IMR-90 (cell line): ENCODE measurements around the gene IL1RL1. TPM values are rescaled to one million over a fixed set of nuclear protein-coding genes. Genes with fewer than 3 reads are reported as not detected.

Source experiments
- ATAC-seq: fragments of 200-7000 bp; cut with Tn5 transposase; 2 replicates; pipeline ENCODE4 v1.9.1; 2020; ENCODE audit warnings: low read depth, mild to moderate bottlenecking, moderate library complexity
- BruUV-seq: library from RNA; stranded (reverse); fragments of 400-500 nt; replicated peaks from 2 replicates; lab custom pipeline; 2021; lab: Mats Ljungman, UMichigan
- CTCF ChIA-PET: fragments of 300-600 bp; formaldehyde crosslinking; extraction: SDS; loops from one replicate; lab custom pipeline; 2021; ENCODE audit warnings: antibody characterized with exemption; lab: Yijun Ruan, JAX
- POLR2A ChIA-PET: fragments of 300-600 bp; sonication (Branson Sonifier 250); formaldehyde crosslinking; loops from one replicate; lab custom pipeline; 2022; ENCODE audit warnings: antibody characterized with exemption; ENCODE audit not compliant: unreplicated experiment; lab: Charles Lee
- DNase-seq: peaks from one replicate; pipeline ENCODE4 v3.0.0; 2013
- H2AFZ ChIP-seq: replicated peaks from 2 replicates; pipeline ENCODE3; 2013; ENCODE audit warnings: low read length, mild to moderate bottlenecking; ENCODE audit not compliant: poor library complexity
- H2AK5ac ChIP-seq: 2 replicates; pipeline ENCODE4 v1.6.1; 2013; ENCODE audit warnings: low read depth, low read length, inconsistent platforms
- H2AK9ac ChIP-seq: replicated peaks from 2 replicates; pipeline ENCODE3; 2013; ENCODE audit warnings: mild to moderate bottlenecking, low read depth, low read length, moderate library complexity; ENCODE audit not compliant: poor library complexity
- H2BK120ac ChIP-seq: 2 replicates; pipeline ENCODE4 v1.6.1; 2013; ENCODE audit warnings: low read depth, low read length, inconsistent platforms
- H2BK15ac ChIP-seq: 3 replicates; pipeline ENCODE4 v1.6.1; 2013; ENCODE audit warnings: low read depth, low read length, inconsistent platforms
- H2BK20ac ChIP-seq: 2 replicates; pipeline ENCODE4 v1.6.1; 2013; ENCODE audit warnings: low read depth, mild to moderate bottlenecking, inconsistent platforms, low read length, moderate library complexity
- H2BK5ac ChIP-seq: 2 replicates; pipeline ENCODE4 v1.6.1; 2013; ENCODE audit warnings: mild to moderate bottlenecking, low read depth, low read length, inconsistent platforms; ENCODE audit not compliant: poor library complexity, severe bottlenecking
- H3K14ac ChIP-seq: replicated peaks from 2 replicates; pipeline ENCODE4 v1.6.1; 2013; ENCODE audit warnings: low read depth, low read length, inconsistent platforms
- H3K18ac ChIP-seq: 2 replicates; pipeline ENCODE4 v1.6.1; 2013; ENCODE audit warnings: low read depth, low read length, control low read depth
- H3K23ac ChIP-seq: 2 replicates; pipeline ENCODE4 v1.6.1; 2013; ENCODE audit warnings: low read depth, low read length, inconsistent platforms
- H3K27ac ChIP-seq: 2 replicates; pipeline ENCODE4 v1.5.1; 2013; ENCODE audit warnings: mild to moderate bottlenecking, control low read depth, low read length; ENCODE audit not compliant: insufficient read depth
- H3K27me3 ChIP-seq: 2 replicates; pipeline ENCODE4 v1.6.1; 2013; ENCODE audit warnings: low read length; ENCODE audit not compliant: control insufficient read depth, insufficient read depth
- H3K36me3 ChIP-seq: 2 replicates; pipeline ENCODE4 v1.6.1; 2013; ENCODE audit warnings: low read length, mixed read lengths; ENCODE audit not compliant: control insufficient read depth, insufficient read depth
- H3K4ac ChIP-seq: 2 replicates; pipeline ENCODE4 v1.6.1; 2013; ENCODE audit warnings: low read depth, low read length, inconsistent platforms
- H3K4me1 ChIP-seq: 2 replicates; pipeline ENCODE4 v1.6.1; 2013; ENCODE audit warnings: low read length, mixed read lengths; ENCODE audit not compliant: control insufficient read depth, insufficient read depth
- H3K4me2 ChIP-seq: 2 replicates; pipeline ENCODE4 v1.6.1; 2013; ENCODE audit warnings: low read depth, mild to moderate bottlenecking, control low read depth, low read length, moderate library complexity
- H3K4me3 ChIP-seq: 2 replicates; pipeline ENCODE4 v1.5.1; 2013; ENCODE audit warnings: low read depth, mild to moderate bottlenecking, control low read depth, low read length, moderate library complexity; ENCODE audit not compliant: insufficient read depth
- H3K56ac ChIP-seq: 2 replicates; pipeline ENCODE4 v1.6.1; 2013; ENCODE audit warnings: low read length, inconsistent platforms; ENCODE audit not compliant: insufficient read depth; ENCODE audit errors: extremely low read depth
- H3K79me1 ChIP-seq, 2 experiments: 2 replicates each; pipeline ENCODE4 v1.6.1; 2013; ENCODE audit warnings: low read length in 2 of 2, inconsistent platforms in 1 of 2, low read depth in 1 of 2
- H3K9ac ChIP-seq: 2 replicates; pipeline ENCODE4 v1.6.1; 2013; ENCODE audit warnings: low read depth, low read length, control low read depth
- H3K9me1 ChIP-seq: 2 replicates; pipeline ENCODE4 v1.6.1; 2013; ENCODE audit warnings: low read length, inconsistent platforms; ENCODE audit not compliant: insufficient read depth
- H3K9me3 ChIP-seq: 2 replicates; pipeline ENCODE4 v1.6.1; 2013; ENCODE audit warnings: low read length; ENCODE audit not compliant: control insufficient read depth, insufficient read depth
- H4K20me1 ChIP-seq: 2 replicates; pipeline ENCODE4 v1.6.1; 2013; ENCODE audit warnings: low read length, inconsistent platforms; ENCODE audit not compliant: insufficient read depth
- H4K5ac ChIP-seq: 2 replicates; pipeline ENCODE4 v1.6.1; 2013; ENCODE audit warnings: mild to moderate bottlenecking, low read depth, low read length, control low read depth
- H4K8ac ChIP-seq, 2 experiments: 2 replicates each; pipeline ENCODE4 v1.6.1; 2013; ENCODE audit warnings: low read depth in 2 of 2, low read length in 2 of 2, control low read depth in 1 of 2, inconsistent platforms in 1 of 2
- H4K91ac ChIP-seq: 2 replicates; pipeline ENCODE4 v1.6.1; 2013; ENCODE audit warnings: low read depth, low read length, inconsistent platforms; ENCODE audit not compliant: insufficient read depth
- BHLHE40 ChIP-seq: fragments of 150-350 bp; IDR thresholded peaks from 2 replicates; pipeline ENCODE4 v1.6.1; 2016; ENCODE audit warnings: mild to moderate bottlenecking, low read depth, low read length
- CEBPB ChIP-seq: IDR thresholded peaks from 2 replicates; pipeline ENCODE4 v1.6.1; 2012; ENCODE audit warnings: low read depth, low read length, improper control_type of control experiment
- CHD1 ChIP-seq: IDR thresholded peaks from 2 replicates; pipeline ENCODE4 v1.6.1; 2012; ENCODE audit warnings: low read depth, low read length, improper control_type of control experiment
- ELK1 ChIP-seq: fragments of 150-350 bp; IDR thresholded peaks from 2 replicates; pipeline ENCODE4 v1.6.1; 2016; ENCODE audit warnings: low read depth, mild to moderate bottlenecking, low read length, moderate library complexity, borderline replicate concordance
- FOS ChIP-seq: fragments of 150-350 bp; IDR thresholded peaks from 2 replicates; pipeline ENCODE4 v1.6.1; 2016; ENCODE audit warnings: low read depth, low read length
- MAFK ChIP-seq: IDR thresholded peaks from 2 replicates; pipeline ENCODE4 v1.6.1; 2012; ENCODE audit warnings: low read depth, low read length, improper control_type of control experiment
- MAZ ChIP-seq: IDR thresholded peaks from 2 replicates; pipeline ENCODE4 v1.6.1; 2012; ENCODE audit warnings: low read depth, mild to moderate bottlenecking, low read length, improper control_type of control experiment, moderate library complexity, borderline replicate concordance
- MXI1 ChIP-seq: IDR thresholded peaks from 2 replicates; pipeline ENCODE4 v1.6.1; 2012; ENCODE audit warnings: low read depth, mild to moderate bottlenecking, low read length, moderate library complexity, borderline replicate concordance
- NFE2L2 ChIP-seq: fragments of 150-350 bp; IDR thresholded peaks from 2 replicates; pipeline ENCODE4 v1.6.1; 2016; ENCODE audit warnings: low read depth, mild to moderate bottlenecking, low read length
- POLR2A ChIP-seq: IDR thresholded peaks from 2 replicates; pipeline ENCODE4 v1.6.1; 2012; ENCODE audit warnings: mild to moderate bottlenecking, low read depth, low read length
- RAD21 ChIP-seq: IDR thresholded peaks from 2 replicates; pipeline ENCODE4 v1.6.1; 2012; ENCODE audit warnings: low read length, improper control_type of control experiment
- RCOR1 ChIP-seq: IDR thresholded peaks from 2 replicates; pipeline ENCODE4 v1.6.1; 2012; ENCODE audit warnings: mild to moderate bottlenecking, low read length, improper control_type of control experiment; ENCODE audit not compliant: insufficient replicate concordance
- RFX5 ChIP-seq: IDR thresholded peaks from 2 replicates; pipeline ENCODE4 v1.8.0; 2012; ENCODE audit warnings: low read depth, mild to moderate bottlenecking, low read length, moderate library complexity
- SMC3 ChIP-seq: fragments of 150-350 bp; IDR thresholded peaks from 2 replicates; pipeline ENCODE4 v1.6.1; 2016; ENCODE audit warnings: low read depth, mild to moderate bottlenecking, antibody characterized with exemption, low read length, moderate library complexity
- USF2 ChIP-seq: fragments of 150-350 bp; IDR thresholded peaks from 2 replicates; pipeline ENCODE4 v1.6.1; 2017; ENCODE audit warnings: mild to moderate bottlenecking, antibody characterized with exemption, low read length, low read depth
- WGBS, 2 experiments: methylation state at CpG; one replicate each; pipeline versions ENCODE4 v1.1.5 to v1.1.7; 2013; ENCODE audit warnings: missing lambda C conversion rate in 2 of 2; ENCODE audit not compliant: insufficient read length in 1 of 2; ENCODE audit errors: extremely low coverage in 2 of 2; 5-methylcytosine and 5-hydroxymethylcytosine counted together
- dilution Hi-C: fragments of 300-500 bp; cut with HindIII; formaldehyde crosslinking; loops from one replicate; pipeline ENCODE4 v1.14.3; 2018; ENCODE audit warnings: low sequenced_read_pairs; ENCODE audit not compliant: unreplicated experiment
- in situ Hi-C: fragments of 300-500 bp; cut with MboI; formaldehyde crosslinking; loops from 3 replicates; pipeline ENCODE4 v1.14.3; 2019; ENCODE audit warnings: low sequenced_read_pairs, inconsistent platforms, mixed read lengths
- intact Hi-C: fragments of 100-400 bp; cut with micrococcal nuclease; formaldehyde crosslinking; loops from 2 replicates; pipeline ENCODE4 v1.10.0; 2022
- polyA plus RNA-seq, 3 experiments: library from polyadenylated mRNA; depleted of rRNA; stranded (reverse); fragments of >200 nt; gene quantifications; 2 replicates each; pipeline ENCODE4 v1.2.3, GENCODE V29; 2012; ENCODE audit warnings: low replicate concordance in 1 of 3
- total RNA-seq: library from RNA; depleted of rRNA; stranded (reverse); fragments of >200 nt; gene quantifications from 2 replicates; pipeline ENCODE4 v1.2.3, GENCODE V29; 2012
- TF ChIP-seq, protein P1 (sequence below): conservative IDR thresholded peaks from 2 replicates; pipeline ENCODE4 v1.5.1; 2012; ENCODE audit warnings: mild to moderate bottlenecking, low read depth, low read length, improper control_type of control experiment

IL1RL1 gene
- total and polyA plus RNA-seq, 2 of the 4 experiments (the other 2 are of a cell fraction), result under 0.01 to 0.14 TPM

- BruUV-seq, result no TSS peak
- Histone ChIP-seq H3K14ac (no peak overlapping the region), H3K4me1 (peaks cover 19% of the 10 kb centered on the region), H3K18ac (no peak overlapping the region; the same call in 1 of the 2 replicates), H2AK5ac (peak overlapping the region; percentile 27; the same call in 1 of the 2 replicates), H3K27me3 (no peaks in the 10 kb centered on the region; the same call in 1 of the 2 replicates), H2BK5ac (no peak overlapping the region), H3K9me1 (peaks cover 17% of the 10 kb centered on the region), H4K91ac (0 out of 2 replicates have a peak overlapping the region, but pooled peaks have one; percentile 58), H2AK9ac (no peak overlapping the region), H2BK120ac (peak overlapping the region; percentile 35; the same call in 1 of the 2 replicates), H2BK15ac (no peak overlapping the region), H3K23ac (no peak overlapping the region; the same call in 1 of the 2 replicates), H4K20me1 (no peaks in the 10 kb centered on the region), H3K36me3 (no peaks in the 10 kb centered on the region), H3K4me2 (no peak overlapping the region), H2AFZ (no peak overlapping the region), H3K27ac (no peak overlapping the region), H3K79me1 (no peaks in the 10 kb centered on the region; a peak in 1 of 4 replicates), H2BK20ac (no peak overlapping the region), H4K8ac (no peak overlapping the region), H3K9me3 (no peaks in the 10 kb centered on the region), H3K9ac (no peak overlapping the region), H4K5ac (no peak overlapping the region), H3K4ac (no peak overlapping the region), H3K56ac (no peak overlapping the region), H3K4me3 (no peak overlapping the region)
- in situ Hi-C loops (no loop called here), dilution Hi-C loops (no loop called here), intact Hi-C loops (no loop called here)
- TF ChIP-seq NFE2L2, result no peak
- TF ChIP-seq POLR2A, result no peak
- no peak for TF ChIP-seq MAZ
- TF ChIP-seq CHD1, result no peak
- TF ChIP-seq MAFK, result no peak
- TF ChIP-seq USF2, result no peak
- TF ChIP-seq MXI1, result no peak
- TF ChIP-seq RAD21, result no peak
- no peak for TF ChIP-seq SMC3
- TF ChIP-seq, protein P1, sequence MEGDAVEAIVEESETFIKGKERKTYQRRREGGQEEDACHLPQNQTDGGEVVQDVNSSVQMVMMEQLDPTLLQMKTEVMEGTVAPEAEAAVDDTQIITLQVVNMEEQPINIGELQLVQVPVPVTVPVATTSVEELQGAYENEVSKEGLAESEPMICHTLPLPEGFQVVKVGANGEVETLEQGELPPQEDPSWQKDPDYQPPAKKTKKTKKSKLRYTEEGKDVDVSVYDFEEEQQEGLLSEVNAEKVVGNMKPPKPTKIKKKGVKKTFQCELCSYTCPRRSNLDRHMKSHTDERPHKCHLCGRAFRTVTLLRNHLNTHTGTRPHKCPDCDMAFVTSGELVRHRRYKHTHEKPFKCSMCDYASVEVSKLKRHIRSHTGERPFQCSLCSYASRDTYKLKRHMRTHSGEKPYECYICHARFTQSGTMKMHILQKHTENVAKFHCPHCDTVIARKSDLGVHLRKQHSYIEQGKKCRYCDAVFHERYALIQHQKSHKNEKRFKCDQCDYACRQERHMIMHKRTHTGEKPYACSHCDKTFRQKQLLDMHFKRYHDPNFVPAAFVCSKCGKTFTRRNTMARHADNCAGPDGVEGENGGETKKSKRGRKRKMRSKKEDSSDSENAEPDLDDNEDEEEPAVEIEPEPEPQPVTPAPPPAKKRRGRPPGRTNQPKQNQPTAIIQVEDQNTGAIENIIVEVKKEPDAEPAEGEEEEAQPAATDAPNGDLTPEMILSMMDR, result no peak
- TF ChIP-seq ELK1, result no peak
- no peak for TF ChIP-seq CEBPB
- TF ChIP-seq BHLHE40, result no peak
- no peak for TF ChIP-seq RCOR1
- TF ChIP-seq RFX5, result no peak
- TF ChIP-seq FOS, result no peak
- WGBS, 2 experiments, result 100% methylated on average over 1 of the region's 5 CpGs; no CpG with 5 or more reads in 1 of the 2 experiments
- DNase-seq (no peak), ATAC-seq (no peak)
- ChIA-PET POLR2A (no interaction called here), CTCF (no interaction called here)
Observed at GRCh38 chr2:102271844-102272243, 39.5 kb upstream of the IL1RL1 start.
